HEK293 (cell line): Measurements from ENCODE around the gene FDX1.
A peak's percentile ranks its signal among the peaks of the same experiment; 100 is the strongest.

ENCODE experiments used
- CTCF ChIA-PET: fragments of 350-600 bp; formaldehyde crosslinking; extraction: SDS; loops from one replicate; lab custom pipeline; 2021; ENCODE audit warnings: antibody characterized with exemption; lab: Yijun Ruan, JAX
- POLR2A ChIA-PET: fragments of 300-600 bp; formaldehyde crosslinking; extraction: SDS; loops from one replicate; lab custom pipeline; 2020; ENCODE audit warnings: antibody characterized with exemption, inconsistent platforms; lab: Yijun Ruan, JAX
- H3K27ac ChIP-seq: fragments of 200-500 bp; sonication (Bioruptor generic); 2 replicates; pipeline ENCODE4 v1.5.1; 2014; ENCODE audit warnings: low read depth, low read length, control low read depth, inconsistent platforms; ENCODE audit errors: extremely low read depth
- H3K36me3 ChIP-seq, 2 experiments: fragments of 200-500 bp in 1 of 2; sonication (Bioruptor generic) in 1 of 2; 1 replicate in 1 of 2; 2 replicates in 1 of 2; pipeline ENCODE4 v1.5.1; 2014 to 2017; ENCODE audit warnings: inconsistent platforms in 2 of 2, low read length in 2 of 2; ENCODE audit not compliant: control insufficient read depth in 2 of 2, insufficient read depth in 1 of 2
- H3K4me1 ChIP-seq: fragments of 200-500 bp; sonication (Bioruptor generic); 2 replicates; pipeline ENCODE4 v1.5.1; 2014; ENCODE audit warnings: mild to moderate bottlenecking, low read length, inconsistent platforms; ENCODE audit not compliant: control insufficient read depth, insufficient read depth
- H3K4me3 ChIP-seq: 2 replicates; pipeline ENCODE4 v1.5.1; 2011; ENCODE audit warnings: low read depth, mild to moderate bottlenecking, control low read depth, low read length, moderate library complexity
- H3K9me3 ChIP-seq: fragments of 200-500 bp; sonication (Bioruptor generic); 2 replicates; pipeline ENCODE4 v1.5.1; 2014; ENCODE audit warnings: low read depth, low read length, inconsistent platforms; ENCODE audit not compliant: control insufficient read depth, insufficient read depth
- KLF9 ChIP-seq: fragments of 450-650 bp; formaldehyde crosslinking; IDR thresholded peaks from 2 replicates; pipeline ENCODE4 v1.5.1; 2016; ENCODE audit warnings: missing biosample characterization, missing genetic modification characterization, low read depth
- REPIN1 ChIP-seq: fragments of 450-650 bp; formaldehyde crosslinking; IDR thresholded peaks from 2 replicates; pipeline ENCODE4 v1.5.1; 2017; ENCODE audit warnings: missing biosample characterization, missing genetic modification characterization, low read depth
- ZFHX2 ChIP-seq: fragments of 450-650 bp; formaldehyde crosslinking; conservative IDR thresholded peaks from 2 replicates; pipeline ENCODE4 v1.5.1; 2016; ENCODE audit warnings: missing biosample characterization, missing genetic modification characterization
- ZFP37 ChIP-seq: fragments of 450-650 bp; formaldehyde crosslinking; IDR thresholded peaks from 2 replicates; pipeline ENCODE4 v1.5.1; 2016; ENCODE audit warnings: missing biosample characterization, missing genetic modification characterization
- ZFP41 ChIP-seq: fragments of 450-650 bp; formaldehyde crosslinking; IDR thresholded peaks from 2 replicates; pipeline ENCODE4 v1.5.1; 2016; ENCODE audit warnings: missing biosample characterization, missing genetic modification characterization, borderline replicate concordance
- ZNF138 ChIP-seq: fragments of 450-650 bp; formaldehyde crosslinking; IDR thresholded peaks from 2 replicates; pipeline ENCODE4 v1.5.1; 2016; ENCODE audit warnings: missing biosample characterization, missing genetic modification characterization, borderline replicate concordance
- ZNF157 ChIP-seq: fragments of 450-650 bp; formaldehyde crosslinking; IDR thresholded peaks from 2 replicates; pipeline ENCODE4 v1.5.1; 2016; ENCODE audit warnings: missing biosample characterization, missing genetic modification characterization
- ZNF211 ChIP-seq: fragments of 450-650 bp; formaldehyde crosslinking; IDR thresholded peaks from 2 replicates; pipeline ENCODE4 v1.5.1; 2016; ENCODE audit warnings: low read depth, missing biosample characterization, missing genetic modification characterization
- ZNF24 ChIP-seq: fragments of 450-650 bp; formaldehyde crosslinking; IDR thresholded peaks from 2 replicates; pipeline ENCODE4 v1.5.1; 2016; ENCODE audit warnings: missing biosample characterization, missing genetic modification characterization
- ZNF571 ChIP-seq: fragments of 450-650 bp; formaldehyde crosslinking; IDR thresholded peaks from 2 replicates; pipeline ENCODE4 v1.5.0; 2017; ENCODE audit warnings: missing biosample characterization, missing genetic modification characterization
- ZNF654 ChIP-seq: fragments of 450-650 bp; formaldehyde crosslinking; IDR thresholded peaks from 2 replicates; pipeline ENCODE4 v1.5.1; 2016; ENCODE audit warnings: low read depth, missing biosample characterization, missing genetic modification characterization
- ZNF785 ChIP-seq: fragments of 450-650 bp; formaldehyde crosslinking; IDR thresholded peaks from 2 replicates; pipeline ENCODE4 v1.5.1; 2016; ENCODE audit warnings: missing biosample characterization, missing genetic modification characterization
- ZSCAN16 ChIP-seq: fragments of 450-650 bp; formaldehyde crosslinking; IDR thresholded peaks from 2 replicates; pipeline ENCODE4 v1.5.1; 2016; ENCODE audit warnings: missing biosample characterization, missing genetic modification characterization
- ZSCAN30 ChIP-seq: fragments of 450-650 bp; IDR thresholded peaks from 2 replicates; pipeline ENCODE4 v1.5.1; 2018; ENCODE audit warnings: missing biosample characterization, mild to moderate bottlenecking, missing genetic modification characterization, moderate library complexity
- TF ChIP-seq, protein P1 (sequence below): fragments of 450-650 bp; formaldehyde crosslinking; IDR thresholded peaks from 2 replicates; pipeline ENCODE4 v1.5.1; 2016; ENCODE audit warnings: missing biosample characterization, missing genetic modification characterization
- TF ChIP-seq, protein P2 (sequence below): fragments of 450-650 bp; formaldehyde crosslinking; IDR thresholded peaks from 2 replicates; pipeline ENCODE4 v1.5.0; 2017; ENCODE audit warnings: missing biosample characterization, missing genetic modification characterization, borderline replicate concordance
- TF ChIP-seq, protein P3 (sequence below): fragments of 450-650 bp; formaldehyde crosslinking; IDR thresholded peaks from 2 replicates; pipeline ENCODE4 v1.5.1; 2016; ENCODE audit warnings: missing biosample characterization, missing genetic modification characterization
- TF ChIP-seq, protein P4 (sequence below): fragments of 450-650 bp; formaldehyde crosslinking; IDR thresholded peaks from 2 replicates; pipeline ENCODE4 v1.5.1; 2016; ENCODE audit warnings: missing biosample characterization, missing genetic modification characterization
- TF ChIP-seq, protein P5 (sequence below): fragments of 450-650 bp; formaldehyde crosslinking; IDR thresholded peaks from 2 replicates; pipeline ENCODE4 v1.5.1; 2016; ENCODE audit warnings: missing biosample characterization, missing genetic modification characterization, borderline replicate concordance

The FDX1 gene

DNA sequence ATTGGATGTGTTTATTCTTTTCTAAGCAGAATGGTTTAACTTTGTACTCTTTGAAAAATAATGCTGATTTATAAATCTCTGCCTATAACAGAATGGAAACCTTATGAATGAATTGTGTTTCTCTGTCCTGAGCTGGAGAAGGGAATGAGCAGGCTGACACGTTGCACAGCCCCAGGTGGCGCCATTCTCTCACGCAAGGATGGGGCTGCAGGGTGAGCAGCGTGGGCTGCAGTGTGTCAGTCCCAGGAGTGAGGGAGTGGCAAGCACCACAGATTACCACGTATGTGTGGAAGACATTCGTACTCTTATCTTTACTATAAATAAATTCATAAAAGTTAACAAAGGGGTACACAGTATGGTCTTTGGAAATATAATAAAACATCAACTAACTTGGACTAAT is 33.4 kb downstream of the FDX1 start:
- H3K4me3 ChIP-seq, result no peak overlapping the region
- no peak overlapping the region for H3K27ac ChIP-seq
- TF ChIP-seq, protein P1, sequence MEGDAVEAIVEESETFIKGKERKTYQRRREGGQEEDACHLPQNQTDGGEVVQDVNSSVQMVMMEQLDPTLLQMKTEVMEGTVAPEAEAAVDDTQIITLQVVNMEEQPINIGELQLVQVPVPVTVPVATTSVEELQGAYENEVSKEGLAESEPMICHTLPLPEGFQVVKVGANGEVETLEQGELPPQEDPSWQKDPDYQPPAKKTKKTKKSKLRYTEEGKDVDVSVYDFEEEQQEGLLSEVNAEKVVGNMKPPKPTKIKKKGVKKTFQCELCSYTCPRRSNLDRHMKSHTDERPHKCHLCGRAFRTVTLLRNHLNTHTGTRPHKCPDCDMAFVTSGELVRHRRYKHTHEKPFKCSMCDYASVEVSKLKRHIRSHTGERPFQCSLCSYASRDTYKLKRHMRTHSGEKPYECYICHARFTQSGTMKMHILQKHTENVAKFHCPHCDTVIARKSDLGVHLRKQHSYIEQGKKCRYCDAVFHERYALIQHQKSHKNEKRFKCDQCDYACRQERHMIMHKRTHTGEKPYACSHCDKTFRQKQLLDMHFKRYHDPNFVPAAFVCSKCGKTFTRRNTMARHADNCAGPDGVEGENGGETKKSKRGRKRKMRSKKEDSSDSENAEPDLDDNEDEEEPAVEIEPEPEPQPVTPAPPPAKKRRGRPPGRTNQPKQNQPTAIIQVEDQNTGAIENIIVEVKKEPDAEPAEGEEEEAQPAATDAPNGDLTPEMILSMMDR (tag by site-specific recombination), result peak; percentile 34; the same call in 1 of the 2 replicates
- TF ChIP-seq, protein P2, sequence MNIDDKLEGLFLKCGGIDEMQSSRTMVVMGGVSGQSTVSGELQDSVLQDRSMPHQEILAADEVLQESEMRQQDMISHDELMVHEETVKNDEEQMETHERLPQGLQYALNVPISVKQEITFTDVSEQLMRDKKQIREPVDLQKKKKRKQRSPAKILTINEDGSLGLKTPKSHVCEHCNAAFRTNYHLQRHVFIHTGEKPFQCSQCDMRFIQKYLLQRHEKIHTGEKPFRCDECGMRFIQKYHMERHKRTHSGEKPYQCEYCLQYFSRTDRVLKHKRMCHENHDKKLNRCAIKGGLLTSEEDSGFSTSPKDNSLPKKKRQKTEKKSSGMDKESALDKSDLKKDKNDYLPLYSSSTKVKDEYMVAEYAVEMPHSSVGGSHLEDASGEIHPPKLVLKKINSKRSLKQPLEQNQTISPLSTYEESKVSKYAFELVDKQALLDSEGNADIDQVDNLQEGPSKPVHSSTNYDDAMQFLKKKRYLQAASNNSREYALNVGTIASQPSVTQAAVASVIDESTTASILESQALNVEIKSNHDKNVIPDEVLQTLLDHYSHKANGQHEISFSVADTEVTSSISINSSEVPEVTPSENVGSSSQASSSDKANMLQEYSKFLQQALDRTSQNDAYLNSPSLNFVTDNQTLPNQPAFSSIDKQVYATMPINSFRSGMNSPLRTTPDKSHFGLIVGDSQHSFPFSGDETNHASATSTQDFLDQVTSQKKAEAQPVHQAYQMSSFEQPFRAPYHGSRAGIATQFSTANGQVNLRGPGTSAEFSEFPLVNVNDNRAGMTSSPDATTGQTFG (tag by site-specific recombination), result no peak
- peak; percentile 28; the same call in 1 of the 2 replicates for TF ChIP-seq ZFHX2 (tag by site-specific recombination)
- no peak for TF ChIP-seq ZNF211
- no peak for TF ChIP-seq KLF9 (tag by site-specific recombination)
- peak; percentile 31 for TF ChIP-seq ZNF654
- H3K36me3 ChIP-seq, result peaks cover 0 to 55% of the 10 kb centered on the region in 2 experiments; a peak in 1 of 3 replicates
- H3K9me3 ChIP-seq, result no peaks in the 10 kb centered on the region
- ChIA-PET POLR2A (no interaction called here), CTCF (interaction anchor here (0.6 to 2.6 kb wide), 12 partner anchors 8 to 983 kb away, joined by 3 to 6 read pairs (median 3); partner anchors contain the start of gene FDX1)
- no peaks in the 10 kb centered on the region for H3K4me1 ChIP-seq

DNA sequence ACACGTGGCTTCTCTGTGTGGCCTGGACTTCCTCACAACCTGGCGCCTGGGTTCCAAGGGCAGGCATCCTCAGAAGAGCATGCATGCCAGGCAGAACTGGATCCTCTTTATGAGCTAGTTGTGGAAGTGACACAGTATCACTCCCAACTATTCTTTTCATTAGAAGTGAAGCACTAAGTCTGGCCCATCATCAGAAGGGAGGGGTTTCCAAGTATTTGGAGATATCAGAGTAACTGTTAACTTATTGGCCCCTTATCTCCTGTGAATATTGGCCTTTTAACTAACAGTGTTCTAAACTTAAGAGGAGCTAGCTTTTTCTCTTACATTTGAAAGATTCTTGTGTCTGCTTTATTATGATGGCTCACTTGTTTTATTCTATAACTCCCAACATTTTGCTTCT is 35.5 kb downstream of the FDX1 start:
- H3K36me3 ChIP-seq, result peaks cover 0 to 39% of the 10 kb centered on the region in 2 experiments; a peak in 1 of 3 replicates
- ChIA-PET POLR2A (no interaction called here), CTCF (interaction anchor here (0.6 to 3.1 kb wide), 5 partner anchors 14 to 765 kb away, joined by 3 to 15 read pairs (median 4); no protein-coding TSS in a partner anchor)
- no peaks in the 10 kb centered on the region for H3K9me3 ChIP-seq
- no peaks in the 10 kb centered on the region for H3K4me1 ChIP-seq
- H3K27ac ChIP-seq, result no peak overlapping the region
- no peak overlapping the region for H3K4me3 ChIP-seq
- TF ChIP-seq ZNF571 (no peak), ZFP41 (tag by site-specific recombination) (no peak), ZSCAN16 (tag by site-specific recombination) (no peak), ZSCAN30 (tag by site-specific recombination) (no peak), ZNF157 (tag by site-specific recombination) (no peak), ZNF785 (no peak), ZNF138 (no peak), ZFP37 (tag by site-specific recombination) (no peak), REPIN1 (tag by site-specific recombination) (no peak), ZNF24 (tag by site-specific recombination) (no peak)
- TF ChIP-seq, protein P3, sequence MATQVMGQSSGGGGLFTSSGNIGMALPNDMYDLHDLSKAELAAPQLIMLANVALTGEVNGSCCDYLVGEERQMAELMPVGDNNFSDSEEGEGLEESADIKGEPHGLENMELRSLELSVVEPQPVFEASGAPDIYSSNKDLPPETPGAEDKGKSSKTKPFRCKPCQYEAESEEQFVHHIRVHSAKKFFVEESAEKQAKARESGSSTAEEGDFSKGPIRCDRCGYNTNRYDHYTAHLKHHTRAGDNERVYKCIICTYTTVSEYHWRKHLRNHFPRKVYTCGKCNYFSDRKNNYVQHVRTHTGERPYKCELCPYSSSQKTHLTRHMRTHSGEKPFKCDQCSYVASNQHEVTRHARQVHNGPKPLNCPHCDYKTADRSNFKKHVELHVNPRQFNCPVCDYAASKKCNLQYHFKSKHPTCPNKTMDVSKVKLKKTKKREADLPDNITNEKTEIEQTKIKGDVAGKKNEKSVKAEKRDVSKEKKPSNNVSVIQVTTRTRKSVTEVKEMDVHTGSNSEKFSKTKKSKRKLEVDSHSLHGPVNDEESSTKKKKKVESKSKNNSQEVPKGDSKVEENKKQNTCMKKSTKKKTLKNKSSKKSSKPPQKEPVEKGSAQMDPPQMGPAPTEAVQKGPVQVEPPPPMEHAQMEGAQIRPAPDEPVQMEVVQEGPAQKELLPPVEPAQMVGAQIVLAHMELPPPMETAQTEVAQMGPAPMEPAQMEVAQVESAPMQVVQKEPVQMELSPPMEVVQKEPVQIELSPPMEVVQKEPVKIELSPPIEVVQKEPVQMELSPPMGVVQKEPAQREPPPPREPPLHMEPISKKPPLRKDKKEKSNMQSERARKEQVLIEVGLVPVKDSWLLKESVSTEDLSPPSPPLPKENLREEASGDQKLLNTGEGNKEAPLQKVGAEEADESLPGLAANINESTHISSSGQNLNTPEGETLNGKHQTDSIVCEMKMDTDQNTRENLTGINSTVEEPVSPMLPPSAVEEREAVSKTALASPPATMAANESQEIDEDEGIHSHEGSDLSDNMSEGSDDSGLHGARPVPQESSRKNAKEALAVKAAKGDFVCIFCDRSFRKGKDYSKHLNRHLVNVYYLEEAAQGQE (tag by site-specific recombination), result no peak
- TF ChIP-seq, protein P4, sequence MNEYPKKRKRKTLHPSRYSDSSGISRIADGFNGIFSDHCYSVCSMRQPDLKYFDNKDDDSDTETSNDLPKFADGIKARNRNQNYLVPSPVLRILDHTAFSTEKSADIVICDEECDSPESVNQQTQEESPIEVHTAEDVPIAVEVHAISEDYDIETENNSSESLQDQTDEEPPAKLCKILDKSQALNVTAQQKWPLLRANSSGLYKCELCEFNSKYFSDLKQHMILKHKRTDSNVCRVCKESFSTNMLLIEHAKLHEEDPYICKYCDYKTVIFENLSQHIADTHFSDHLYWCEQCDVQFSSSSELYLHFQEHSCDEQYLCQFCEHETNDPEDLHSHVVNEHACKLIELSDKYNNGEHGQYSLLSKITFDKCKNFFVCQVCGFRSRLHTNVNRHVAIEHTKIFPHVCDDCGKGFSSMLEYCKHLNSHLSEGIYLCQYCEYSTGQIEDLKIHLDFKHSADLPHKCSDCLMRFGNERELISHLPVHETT (tag by site-specific recombination), result no peak
- TF ChIP-seq, protein P5, sequence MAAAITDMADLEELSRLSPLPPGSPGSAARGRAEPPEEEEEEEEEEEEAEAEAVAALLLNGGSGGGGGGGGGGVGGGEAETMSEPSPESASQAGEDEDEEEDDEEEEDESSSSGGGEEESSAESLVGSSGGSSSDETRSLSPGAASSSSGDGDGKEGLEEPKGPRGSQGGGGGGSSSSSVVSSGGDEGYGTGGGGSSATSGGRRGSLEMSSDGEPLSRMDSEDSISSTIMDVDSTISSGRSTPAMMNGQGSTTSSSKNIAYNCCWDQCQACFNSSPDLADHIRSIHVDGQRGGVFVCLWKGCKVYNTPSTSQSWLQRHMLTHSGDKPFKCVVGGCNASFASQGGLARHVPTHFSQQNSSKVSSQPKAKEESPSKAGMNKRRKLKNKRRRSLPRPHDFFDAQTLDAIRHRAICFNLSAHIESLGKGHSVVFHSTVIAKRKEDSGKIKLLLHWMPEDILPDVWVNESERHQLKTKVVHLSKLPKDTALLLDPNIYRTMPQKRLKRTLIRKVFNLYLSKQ (tag by site-specific recombination), result no peak
